Measurements from ENCODE around the gene HDGF.

Gene HDGF

GRCh38 chr1:156714830-156715229 lies 36.6 kb downstream of the HDGF start:
- no peak for DNase-seq

- no peak for DNase-seq
Observed at GRCh38 chr1:156712626-156713025, 38.8 kb downstream of the HDGF start.

GRCh38 chr1:156711011-156711817 lies 40.3 kb downstream of the HDGF start:
- DNase-seq: peak; percentile 41

GRCh38 chr1:156709757-156710489 lies 41.6 kb downstream of the HDGF start:
- DNase-seq: peak; percentile 59

GRCh38 chr1:156709031-156709430 lies 42.4 kb downstream of the HDGF start:
- no peak for DNase-seq

- peak; percentile 41 for DNase-seq
Observed at GRCh38 chr1:156708218-156708661, 43.2 kb downstream of the HDGF start.

GRCh38 chr1:156707417-156708217 lies 43.9 kb downstream of the HDGF start:
- peak; percentile 89 for DNase-seq

GRCh38 chr1:156706657-156707416 lies 44.6 kb downstream of the HDGF start:
- DNase-seq: peak; percentile 94

- DNase-seq: peak; percentile 97
Observed at GRCh38 chr1:156705918-156706656, 45.4 kb downstream of the HDGF start.

- DNase-seq: peak; percentile 94
Observed at GRCh38 chr1:156705321-156705917, 46.1 kb downstream of the HDGF start, which contains the start of gene CRABP2. CRABP2 (minus strand) TSS chr1:156705583; CDS start chr1:156705446, 137 bp downstream.

- DNase-seq: peak; percentile 47
Observed at GRCh38 chr1:156704930-156705320, 46.5 kb downstream of the HDGF start.

GRCh38 chr1:156704166-156704711 lies 47.2 kb downstream of the HDGF start:
- peak; percentile 66 for DNase-seq

- peak; percentile 93 for DNase-seq
Observed at GRCh38 chr1:156703741-156704140, 47.7 kb downstream of the HDGF start.

- no peak for DNase-seq
Observed at GRCh38 chr1:156703336-156703735, 48.1 kb downstream of the HDGF start.

- no peak for DNase-seq
Observed at GRCh38 chr1:156700736-156701531, 50.5 kb downstream of the HDGF start.

- DNase-seq: no peak
Observed at GRCh38 chr1:156698995-156699394, 52.5 kb downstream of the HDGF start.

- DNase-seq: peak; percentile 71
Observed at GRCh38 chr1:156697481-156697880, 54.0 kb downstream of the HDGF start.

- no peak for DNase-seq
Observed at GRCh38 chr1:156696755-156697154, 54.7 kb downstream of the HDGF start.

GRCh38 chr1:156694690-156694962 lies 56.8 kb downstream of the HDGF start:
- DNase-seq: no peak
